Common myeloid progenitor, CD34-positive (primary cell): ENCODE measurements around the gene WDR83.

Experiments used
- CTCF ChIA-PET: fragments of 350-600 bp; sonication (Branson Sonifier 250); formaldehyde crosslinking; loops from one replicate; lab custom pipeline; 2021; ENCODE audit warnings: antibody characterized with exemption; lab: Charles Lee
- POLR2A ChIA-PET: fragments of 350-600 bp; sonication (Branson Sonifier 250); formaldehyde crosslinking; loops from one replicate; lab custom pipeline; 2021; ENCODE audit warnings: antibody characterized with exemption; lab: Charles Lee
- DNase-seq, 3 donors: peaks; one replicate each; pipeline versions ENCODE4 v3.0.0 to v3.0.0-alpha.2; 2013
- H3K27ac ChIP-seq, 2 experiments: 1 replicate in 1 of 2; 2 replicates in 1 of 2; pipeline ENCODE4 v1.7.0; 2013; ENCODE audit warnings: inconsistent platforms in 2 of 2, low read length in 2 of 2, mild to moderate bottlenecking in 2 of 2, low read depth in 1 of 2, moderate library complexity in 1 of 2; ENCODE audit not compliant: severe bottlenecking in 2 of 2, insufficient read depth in 1 of 2, poor library complexity in 1 of 2
- H3K27me3 ChIP-seq, 5 experiments: replicated peaks in 2 of 5; 1 replicate in 3 of 5; 2 replicates in 2 of 5; pipeline versions ENCODE4 v1.6.1 to v1.7.0; 2013; ENCODE audit warnings: low read length in 4 of 5, mild to moderate bottlenecking in 2 of 5, moderate library complexity in 2 of 5, inconsistent platforms in 1 of 5; ENCODE audit not compliant: insufficient read depth in 5 of 5, control insufficient read depth in 4 of 5
- H3K36me3 ChIP-seq, 4 experiments: 1 replicate in 2 of 4; 2 replicates in 2 of 4; pipeline versions ENCODE4 v1.6.1 to v1.7.0; 2013; ENCODE audit warnings: low read length in 3 of 4, control low read depth in 1 of 4, mild to moderate bottlenecking in 1 of 4; ENCODE audit not compliant: control insufficient read depth in 4 of 4, insufficient read depth in 4 of 4
- H3K4me1 ChIP-seq, 4 experiments: 1 replicate in 3 of 4; 2 replicates in 1 of 4; pipeline versions ENCODE4 v1.6.1 to v1.7.1; 2013; ENCODE audit warnings: low read length in 3 of 4, mild to moderate bottlenecking in 3 of 4, control low read depth in 1 of 4, inconsistent platforms in 1 of 4, moderate library complexity in 1 of 4; ENCODE audit not compliant: control insufficient read depth in 4 of 4, insufficient read depth in 4 of 4; ENCODE audit errors: control extremely low read depth in 1 of 4
- H3K4me3 ChIP-seq, 7 experiments: 1 replicate in 4 of 7; 2 replicates in 3 of 7; pipeline versions ENCODE4 v1.5.1 to v1.7.0; 2013; ENCODE audit warnings: mild to moderate bottlenecking in 7 of 7, low read length in 6 of 7, moderate library complexity in 6 of 7, inconsistent platforms in 2 of 7, low read depth in 2 of 7, control low read depth in 1 of 7; ENCODE audit not compliant: insufficient read depth in 4 of 7, control insufficient read depth in 1 of 7; ENCODE audit errors: extremely low read depth in 1 of 7
- H3K9me3 ChIP-seq, 5 experiments: 1 replicate in 4 of 5; 2 replicates in 1 of 5; pipeline versions ENCODE4 v1.6.1 to v1.7.1; 2013; ENCODE audit warnings: low read length in 4 of 5, mild to moderate bottlenecking in 2 of 5, inconsistent platforms in 1 of 5, low read depth in 1 of 5, moderate library complexity in 1 of 5; ENCODE audit not compliant: control insufficient read depth in 4 of 5, insufficient read depth in 2 of 5; ENCODE audit errors: control extremely low read depth in 1 of 5
- WGBS: methylation state at CpG from one replicate; pipeline ENCODE4 v1.1.5; 2013; ENCODE audit not compliant: insufficient coverage; 5-methylcytosine and 5-hydroxymethylcytosine counted together

WDR83 gene

GRCh38 chr19:12652219-12652618 lies 14.4 kb upstream of the WDR83 start:
- Histone ChIP-seq H3K27ac (no peak overlapping the region), H3K4me3 (no peak overlapping the region), H3K36me3 (peaks cover 7 to 59% (median 31%) of the 10 kb centered on the region in 4 experiments), H3K27me3 (no peaks in the 10 kb centered on the region), H3K9me3 (no peaks in the 10 kb centered on the region), H3K4me1 (peaks cover 0 to 10% (median 3%) of the 10 kb centered on the region in 4 experiments)
- CTCF ChIA-PET = interaction anchor here (1.6 kb wide), 1 partner anchor 12 kb away, joined by 5 read pairs; no protein-coding TSS in a partner anchor
- no peak for DNase-seq
- WGBS = 100% methylated on average over 1 of the region's 6 CpGs
- POLR2A ChIA-PET = no interaction called here

DNA sequence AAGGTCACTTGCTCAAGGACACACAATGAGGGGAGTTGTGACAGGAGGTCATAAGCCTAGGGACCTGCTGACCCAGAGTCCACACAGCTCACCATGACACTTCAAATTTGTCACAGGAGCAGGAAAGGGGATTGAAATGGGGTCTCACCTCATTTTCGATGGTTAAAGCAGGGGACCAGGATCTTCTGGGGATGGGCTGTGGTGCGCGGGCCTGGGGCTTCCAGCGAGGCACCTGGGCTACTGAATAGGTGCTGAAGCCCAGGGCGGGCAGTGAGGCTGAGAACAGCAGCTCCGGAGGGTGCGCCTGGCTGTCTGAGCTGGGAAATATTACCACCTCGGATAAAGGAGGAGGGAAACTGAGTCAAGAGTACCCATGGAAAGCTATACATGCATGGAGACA lies 11.1 kb upstream of the WDR83 start:
- H3K4me3 ChIP-seq = no peak overlapping the region
- no peaks in the 10 kb centered on the region for H3K27me3 ChIP-seq
- peaks cover 10 to 72% (median 40%) of the 10 kb centered on the region in 4 experiments for H3K36me3 ChIP-seq
- 97% methylated on average over 7 of the region's 8 CpGs for WGBS
- ChIA-PET POLR2A (interaction anchor here (0.6 kb wide), 1 partner anchor 39 kb away, joined by 3 read pairs; no protein-coding TSS in a partner anchor), CTCF (interaction anchor here (0.6 to 1.5 kb wide), 3 partner anchors 13 to 286 kb away, joined by 3 to 4 read pairs (median 3); no protein-coding TSS in a partner anchor)
- H3K27ac ChIP-seq = no peak overlapping the region
- no peak for DNase-seq
- H3K9me3 ChIP-seq = no peaks in the 10 kb centered on the region
- no peaks in the 10 kb centered on the region for H3K4me1 ChIP-seq

- POLR2A ChIA-PET = no interaction called here
- Histone ChIP-seq H3K9me3 (no peaks in the 10 kb centered on the region), H3K4me1 (no peaks in the 10 kb centered on the region), H3K27me3 (no peaks in the 10 kb centered on the region), H3K4me3 (no peak overlapping the region), H3K36me3 (peaks cover 16 to 69% (median 36%) of the 10 kb centered on the region in 4 experiments), H3K27ac (no peak overlapping the region)
- peak in 1 of 3 donors; percentile 28 for DNase-seq
- 97% methylated on average over 42 of the region's 50 CpGs for WGBS
- CTCF ChIA-PET = interaction anchor here (0.6 kb wide), 1 partner anchor 49 kb away, joined by 4 read pairs; no protein-coding TSS in a partner anchor
Measured at GRCh38 chr19:12656899-12657571, 9.6 kb upstream of the WDR83 start.

DNA sequence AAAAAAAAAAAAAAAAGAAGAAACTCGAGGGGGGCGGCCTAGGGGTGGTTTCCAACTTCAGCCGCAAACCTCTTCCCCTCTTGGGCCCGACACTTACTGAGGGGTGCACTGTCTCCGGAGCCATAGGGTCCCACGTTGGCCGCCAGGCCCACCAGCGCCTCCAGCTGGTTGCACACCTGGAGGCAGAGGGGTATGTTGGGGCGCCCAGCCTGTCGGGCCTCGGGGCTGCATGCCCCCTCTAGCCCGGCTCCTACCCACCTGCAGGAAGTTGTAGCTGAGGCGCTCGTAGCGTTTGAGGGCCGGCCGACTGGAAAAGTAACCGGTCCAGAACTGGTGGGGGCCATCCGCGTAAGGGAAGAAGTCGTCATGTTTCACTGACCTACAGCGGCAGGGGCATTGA lies 8.6 kb upstream of the WDR83 start:
- H3K27ac ChIP-seq = no peak overlapping the region
- WGBS = 95% methylated on average over 17 of the region's 22 CpGs
- H3K36me3 ChIP-seq = peaks cover 16 to 70% (median 36%) of the 10 kb centered on the region in 4 experiments
- no peaks in the 10 kb centered on the region for H3K4me1 ChIP-seq
- H3K9me3 ChIP-seq = no peaks in the 10 kb centered on the region
- DNase-seq = no peak
- H3K27me3 ChIP-seq = no peaks in the 10 kb centered on the region
- ChIA-PET POLR2A (no interaction called here), CTCF (interaction anchor here (0.6 to 3.6 kb wide), 2 partner anchors 14 to 50 kb away, joined by 4 to 11 read pairs; no protein-coding TSS in a partner anchor)
- no peak overlapping the region for H3K4me3 ChIP-seq

DNA sequence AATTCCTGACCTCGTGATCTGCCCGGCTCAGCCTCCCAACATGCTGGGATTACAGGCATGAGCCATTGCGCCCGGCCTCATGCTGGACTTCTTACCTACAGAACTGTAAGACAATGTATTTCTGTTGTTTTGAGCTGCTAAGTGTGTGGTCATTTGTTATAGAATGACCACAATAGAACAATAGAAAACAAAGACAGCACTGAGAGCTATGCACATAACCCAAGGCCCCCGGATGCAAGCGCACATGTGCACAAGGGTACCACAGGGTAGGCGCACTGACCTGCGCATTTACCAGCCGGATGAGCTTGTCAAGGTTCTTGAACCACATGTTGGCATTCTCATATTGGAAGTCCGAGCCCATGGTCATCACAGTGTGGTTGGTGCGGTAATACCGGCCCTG lies 5.6 kb upstream of the WDR83 start:
- no peak overlapping the region for H3K27ac ChIP-seq
- POLR2A ChIA-PET = no interaction called here
- H3K36me3 ChIP-seq = peaks cover 10 to 72% (median 38%) of the 10 kb centered on the region in 4 experiments
- H3K27me3 ChIP-seq = no peaks in the 10 kb centered on the region
- no peaks in the 10 kb centered on the region for H3K9me3 ChIP-seq
- 88% methylated on average over 8 of the region's 12 CpGs for WGBS
- H3K4me3 ChIP-seq = no peak overlapping the region
- H3K4me1 ChIP-seq = peaks cover 0 to 18% (median 17%) of the 10 kb centered on the region in 4 experiments
- CTCF ChIA-PET = interaction anchor here (3.6 kb wide), 1 partner anchor 11 kb away, joined by 11 read pairs; no protein-coding TSS in a partner anchor
- no peak for DNase-seq

DNA sequence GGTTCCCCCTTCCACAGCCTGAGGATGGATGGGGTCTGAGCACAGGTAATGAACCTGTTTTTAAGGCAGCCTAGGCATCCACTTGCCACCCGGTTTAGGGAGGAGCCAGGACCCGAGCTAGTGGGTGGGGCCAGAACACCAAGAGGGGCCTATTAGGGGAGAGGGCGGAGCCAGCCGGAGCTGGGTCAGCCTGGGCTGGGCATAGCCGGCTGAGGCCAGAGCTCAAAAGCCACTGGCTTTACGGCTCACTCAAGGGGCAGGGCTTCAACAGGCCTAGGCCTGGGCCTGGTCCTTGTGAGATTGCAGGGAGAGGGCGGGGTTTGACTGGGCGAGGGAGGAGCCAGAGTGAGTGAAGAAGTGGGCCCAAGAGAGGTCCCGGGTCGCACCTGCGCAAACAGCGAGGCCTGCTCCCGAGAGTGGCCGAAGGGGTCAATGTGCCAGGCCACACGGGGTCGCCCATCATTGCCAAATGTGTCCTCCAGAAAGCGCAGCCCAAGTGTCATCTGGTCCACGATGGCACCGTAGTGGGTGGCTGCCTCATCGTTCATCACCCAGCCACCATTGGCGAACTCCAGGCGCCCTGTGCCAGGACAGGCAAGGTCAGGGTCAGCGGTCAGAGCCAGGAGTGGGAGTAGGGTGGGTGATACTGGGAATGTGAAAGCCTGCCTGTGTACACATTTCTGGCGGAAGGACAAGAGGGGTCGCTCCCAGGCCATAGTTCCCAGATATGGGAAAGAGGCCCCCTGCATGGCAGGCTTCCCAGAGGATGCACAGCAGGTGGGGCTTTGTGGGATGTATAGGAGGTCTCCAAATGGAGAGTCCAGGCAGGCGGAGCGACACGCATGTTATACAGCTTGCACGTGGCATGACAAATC lies 2.0 kb upstream of the WDR83 start:
- H3K36me3 ChIP-seq = peaks cover 10 to 46% (median 26%) of the 10 kb centered on the region in 4 experiments
- 82% methylated on average over 29 of the region's 29 CpGs for WGBS
- H3K4me1 ChIP-seq = peaks cover 4 to 45% (median 39%) of the 10 kb centered on the region in 4 experiments
- peak in 1 of 3 donors; percentile 9 for DNase-seq
- no peaks in the 10 kb centered on the region for H3K9me3 ChIP-seq
- ChIA-PET CTCF (interaction anchor here (0.9 to 1.7 kb wide), 6 partner anchors 9 to 47 kb away, joined by 3 to 7 read pairs (median 4); no protein-coding TSS in a partner anchor), POLR2A (interaction anchor here (0.9 to 2.1 kb wide), 2 partner anchors 16 to 24 kb away, joined by 3 to 8 read pairs; no protein-coding TSS in a partner anchor)
- H3K4me3 ChIP-seq = peak overlapping the region in 2 of 7 experiments; percentile 87 to 93
- no peak overlapping the region for H3K27ac ChIP-seq
- no peaks in the 10 kb centered on the region for H3K27me3 ChIP-seq
